Daoy (cell line): ENCODE data around the gene KCNN3. TPM values are rescaled to one million over a fixed set of nuclear protein-coding genes. Genes with fewer than 3 reads are reported as not detected.

Source experiments
- DNase-seq: peaks from one replicate; pipeline ENCODE4 v3.0.0-alpha.2; 2015; ENCODE audit warnings: low read depth
- total RNA-seq: library from RNA; depleted of rRNA; stranded (reverse); fragments of >200 nt; shearing (Covaris generic); gene quantifications from 2 replicates; pipeline ENCODE4 v1.2.3, GENCODE V29; 2014

The KCNN3 gene
- total RNA-seq, 1 experiment from 2014 or later: 9.1 TPM

DNA sequence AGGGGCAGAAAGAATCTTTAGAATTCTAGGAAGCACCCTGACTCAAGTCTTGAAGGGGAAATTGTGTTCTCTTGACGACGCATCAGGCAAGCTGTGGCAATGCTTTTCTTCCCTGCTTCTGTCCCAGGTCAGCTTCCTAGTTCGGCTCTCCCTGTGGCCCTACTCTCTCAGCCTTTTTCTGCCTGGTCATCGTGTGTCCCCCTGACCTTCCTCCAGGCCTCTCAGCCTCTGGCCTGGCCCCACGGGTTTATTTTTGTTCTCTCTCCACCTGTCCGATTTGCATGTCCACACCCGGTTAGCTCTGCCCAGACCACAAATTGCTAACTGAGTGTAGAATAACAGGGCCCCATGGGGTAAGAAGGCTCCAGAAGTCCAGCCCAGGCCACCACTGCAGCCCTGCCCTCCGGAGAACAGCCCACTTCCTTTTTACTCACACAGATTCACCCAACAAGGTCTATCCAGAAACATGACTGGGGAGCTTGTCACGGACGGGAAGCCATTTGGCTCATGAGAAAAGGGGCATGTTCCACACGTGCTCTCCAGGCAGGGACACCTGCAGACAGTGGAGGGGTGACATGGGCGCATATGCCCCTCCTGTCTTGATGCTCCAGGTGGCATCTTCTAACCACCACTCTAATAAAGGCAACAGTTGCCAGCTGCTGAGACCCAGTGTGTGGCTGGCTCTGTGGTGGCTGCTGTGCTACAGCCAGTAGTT is 9.8 kb downstream of the KCNN3 start:
- peak; percentile 79 for DNase-seq

- DNase-seq: no peak
These were observed 10.3 kb downstream of the KCNN3 start for GRCh38 chr1:154859786-154860155.

- DNase-seq: no peak
These were observed 10.8 kb downstream of the KCNN3 start for GRCh38 chr1:154859151-154859785.

DNA sequence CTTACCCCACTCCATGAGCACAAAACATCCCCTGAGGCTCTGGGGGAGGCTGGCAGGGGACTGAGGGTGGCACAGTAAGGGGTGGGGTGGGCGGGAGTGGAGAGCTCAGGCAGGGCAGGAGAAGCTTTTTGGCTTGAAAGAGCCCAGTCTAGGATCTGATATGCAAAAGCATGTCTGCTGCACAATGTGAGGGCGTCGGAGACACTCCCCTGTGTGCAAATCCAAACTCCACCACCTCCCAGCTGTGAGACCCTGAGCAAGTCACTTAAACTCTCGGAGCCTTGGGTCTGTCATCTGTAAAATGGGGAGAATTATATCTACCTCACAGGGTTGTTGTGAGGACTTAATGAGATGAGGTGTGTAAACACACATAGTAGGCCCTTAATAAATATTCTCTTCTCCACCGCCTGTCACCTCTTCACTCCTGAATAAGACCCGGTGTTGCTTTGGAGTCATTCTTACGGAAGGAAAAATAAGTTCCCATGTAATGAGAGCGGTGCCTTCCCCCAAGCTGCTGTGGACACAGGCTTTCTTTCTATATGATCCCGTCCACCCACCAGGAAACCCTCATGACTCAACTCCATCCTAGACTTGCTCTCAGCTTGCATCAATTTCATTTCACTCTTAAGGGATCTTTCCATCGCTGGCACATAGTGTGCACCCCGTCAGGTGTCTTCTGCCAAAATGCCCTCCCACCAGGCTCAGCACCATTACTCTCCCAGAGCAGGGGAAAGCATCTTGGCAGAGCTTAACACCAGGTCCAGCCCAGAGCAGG is 12.5 kb downstream of the KCNN3 start:
- no peak for DNase-seq

DNA sequence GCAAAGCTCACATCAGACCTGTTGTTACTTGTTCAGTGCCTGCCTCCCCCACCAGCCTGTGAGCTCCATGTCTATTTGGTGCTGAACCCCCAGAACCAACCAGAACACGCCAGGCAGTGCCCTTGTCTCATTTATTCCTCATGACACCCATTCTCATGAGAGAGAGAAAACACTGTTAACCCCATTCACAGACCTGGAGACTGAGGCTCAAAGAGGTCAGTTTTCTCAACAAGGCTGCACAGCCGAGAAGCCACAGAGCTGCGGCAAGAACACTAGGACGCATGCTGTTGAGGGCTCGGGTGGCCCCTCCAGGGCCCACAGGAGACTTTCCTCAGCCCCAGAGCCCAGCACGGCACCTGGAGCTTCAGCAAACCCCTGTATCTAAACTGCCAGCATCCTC is 13.1 kb downstream of the KCNN3 start:
- DNase-seq: no peak

- DNase-seq: no peak
These were observed 13.5 kb downstream of the KCNN3 start for GRCh38 chr1:154856544-154856943.

DNA sequence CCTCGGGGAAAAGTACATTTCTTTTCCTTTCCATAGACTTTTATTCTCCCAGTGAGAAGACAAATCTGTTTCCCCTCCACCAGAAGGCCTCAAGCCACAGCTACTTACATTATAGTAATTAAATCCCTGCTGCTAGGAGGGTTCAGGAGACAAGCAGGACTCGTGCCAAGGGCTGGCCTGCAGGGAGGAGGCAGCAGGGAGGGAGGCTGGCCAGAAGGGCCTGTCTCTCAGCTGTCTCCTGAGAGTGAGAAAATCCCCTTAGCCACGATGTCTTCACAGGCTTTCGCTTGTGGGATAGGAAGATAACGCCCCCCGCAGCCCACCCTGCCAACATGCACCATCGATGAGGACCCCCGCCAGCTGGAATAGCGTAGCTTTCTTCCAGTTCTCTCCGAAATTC is 14.0 kb downstream of the KCNN3 start:
- peak; percentile 32 for DNase-seq

- no peak for DNase-seq
These were observed 14.8 kb downstream of the KCNN3 start for GRCh38 chr1:154855186-154855851.

GRCh38 chr1:154852845-154853244 is 17.2 kb downstream of the KCNN3 start:
- no peak for DNase-seq

- DNase-seq: peak; percentile 52
These were observed 18.5 kb downstream of the KCNN3 start for GRCh38 chr1:154851392-154852177.

DNA sequence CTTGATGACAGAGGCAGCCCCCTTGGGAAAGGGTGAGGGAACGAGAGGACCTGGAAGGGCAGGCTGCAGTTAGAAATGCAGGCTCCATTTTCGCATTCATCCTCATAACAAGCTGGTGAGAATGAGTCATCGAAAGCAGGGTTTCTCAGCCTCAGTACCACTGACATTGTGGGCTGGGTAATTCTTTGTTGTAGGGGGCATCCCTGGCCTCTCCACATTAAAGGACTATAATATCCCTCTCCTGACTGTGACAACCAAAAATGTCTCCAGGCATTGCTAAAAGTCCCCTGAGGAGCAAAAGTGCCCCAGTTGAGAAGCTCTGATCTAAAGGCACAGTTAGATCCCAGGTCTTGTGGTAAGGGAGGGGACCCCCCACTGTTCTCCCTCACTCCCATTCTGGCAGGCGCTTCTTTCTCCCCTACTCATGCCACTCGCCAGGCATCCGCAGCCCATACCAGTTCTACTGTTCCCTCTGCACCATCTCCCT is 20.4 kb downstream of the KCNN3 start:
- DNase-seq: peak; percentile 69

GRCh38 chr1:154848983-154849382 is 21.1 kb downstream of the KCNN3 start:
- no peak for DNase-seq

GRCh38 chr1:154847891-154848290 is 22.2 kb downstream of the KCNN3 start:
- peak; percentile 47 for DNase-seq

DNA sequence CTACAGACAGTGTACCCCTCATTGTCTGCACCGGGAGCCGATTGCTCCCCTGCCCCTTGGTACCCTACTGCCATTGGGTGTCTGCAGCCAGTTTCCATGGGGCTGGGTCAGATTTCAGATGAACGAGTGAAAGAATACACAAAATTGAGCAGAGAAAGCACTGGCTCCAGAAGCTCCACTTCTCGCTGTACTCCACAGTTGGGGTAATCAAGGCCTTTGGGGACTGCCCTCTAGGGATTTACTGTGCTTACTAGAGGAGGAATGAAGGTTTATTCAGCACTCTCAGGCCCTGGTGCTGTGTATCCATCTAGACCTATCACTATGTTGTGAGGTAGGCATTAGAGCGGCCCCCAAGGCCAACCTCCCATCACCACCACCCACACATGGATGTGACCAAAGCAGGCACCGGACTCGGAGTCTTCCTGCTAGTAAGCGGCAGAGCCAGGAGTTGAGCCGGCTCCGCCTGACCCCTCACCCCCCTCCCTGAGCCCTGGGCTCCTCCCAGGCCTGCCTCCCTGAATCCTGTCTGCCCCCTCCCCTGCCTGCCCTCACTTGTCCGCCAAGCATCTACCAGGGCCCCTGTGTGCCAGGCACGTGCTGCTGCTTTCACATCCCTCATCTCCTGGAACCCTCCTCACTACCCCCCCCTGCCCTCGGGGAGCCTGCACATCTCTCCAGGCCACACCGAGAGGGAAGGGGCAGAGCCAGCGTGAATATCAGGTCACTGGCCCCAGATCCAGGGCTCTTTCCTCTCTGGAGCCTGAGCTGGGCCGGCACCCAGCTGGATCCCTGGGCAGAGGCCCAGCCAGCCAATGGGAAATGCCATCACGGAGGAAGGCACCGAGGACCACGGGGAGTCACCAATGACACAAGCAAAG is 23.3 kb downstream of the KCNN3 start:
- no peak for DNase-seq

DNA sequence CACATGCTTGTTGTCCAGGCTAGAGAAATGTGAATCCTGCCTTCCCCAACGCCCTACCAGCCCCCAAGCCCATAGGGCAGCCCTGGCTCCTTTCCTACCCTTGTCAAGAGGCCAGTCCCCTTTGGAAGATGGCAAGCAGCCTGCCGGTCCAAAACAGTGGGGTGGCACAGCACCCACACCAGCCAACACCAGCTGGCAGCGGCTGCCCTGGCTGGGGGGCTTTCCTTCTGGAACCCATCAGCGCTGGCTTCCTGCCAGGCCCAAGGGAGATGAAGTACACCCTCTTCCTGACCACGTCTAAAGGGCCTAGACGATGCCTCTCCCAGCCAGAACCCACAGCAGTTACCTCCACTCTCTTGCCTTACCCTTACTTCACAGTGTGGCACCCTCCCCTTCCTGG is 24.2 kb downstream of the KCNN3 start:
- peak; percentile 27 for DNase-seq

GRCh38 chr1:154845174-154845573 is 24.9 kb downstream of the KCNN3 start:
- no peak for DNase-seq

DNA sequence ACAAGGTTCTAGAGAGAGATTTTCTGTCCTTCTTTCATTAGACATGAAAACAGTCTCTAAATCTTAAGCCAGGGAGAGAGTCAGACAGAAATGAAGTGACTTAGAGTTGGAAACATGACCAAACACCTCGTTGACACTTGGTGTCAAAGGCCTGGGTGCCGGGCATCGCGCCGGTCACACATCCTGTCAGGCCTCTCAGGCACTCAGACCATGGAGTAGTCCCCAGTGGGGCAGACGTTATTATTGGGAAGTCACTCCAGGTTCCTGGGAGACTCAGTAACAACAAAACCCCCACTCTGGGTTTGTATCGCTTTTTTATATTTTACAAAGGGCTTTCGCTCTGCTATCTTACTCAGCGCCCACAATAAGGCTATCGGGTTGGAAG is 25.8 kb downstream of the KCNN3 start:
- DNase-seq: no peak

- DNase-seq: no peak
These were observed 26.3 kb downstream of the KCNN3 start for GRCh38 chr1:154843636-154844296.

GRCh38 chr1:154842635-154843034 is 27.4 kb downstream of the KCNN3 start:
- no peak for DNase-seq

DNA sequence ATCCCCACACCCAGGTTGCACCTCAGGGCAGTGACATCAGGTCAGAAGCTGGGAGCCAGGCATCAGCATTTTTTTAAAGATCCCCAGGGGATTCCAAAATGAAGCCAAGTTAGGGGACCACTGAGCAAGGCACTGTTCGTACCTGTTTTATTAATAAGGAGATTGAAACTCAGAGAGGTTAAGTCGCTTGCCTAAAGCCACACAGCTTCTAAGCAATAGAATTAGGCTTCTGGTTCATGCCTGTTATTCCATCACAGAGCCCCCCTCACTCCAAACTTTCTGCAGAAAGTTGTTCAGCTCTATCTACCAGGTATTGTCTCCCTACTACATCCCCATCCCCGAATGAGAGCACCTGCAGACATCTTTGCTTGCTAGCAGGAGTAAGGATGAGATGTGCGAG is 28.7 kb downstream of the KCNN3 start:
- no peak for DNase-seq
